HepG2 (cell line): ENCODE results near the gene CPSF4. TPM values are rescaled to one million over a fixed set of nuclear protein-coding genes. Genes with fewer than 3 reads are reported as not detected.

Experiments
- BRD4 ChIP-seq: sonication (generic); formaldehyde crosslinking; IDR thresholded peaks from 2 replicates; pipeline ENCODE4 v1.4.0; 2020; ENCODE audit warnings: missing genetic modification reagents
- DNMT3B ChIP-seq: conservative IDR thresholded peaks from 2 replicates; pipeline ENCODE4 v1.6.1; 2016; ENCODE audit warnings: missing biosample characterization, control low read depth
- EED ChIP-seq: sonication (generic); formaldehyde crosslinking; IDR thresholded peaks from 2 replicates; pipeline ENCODE4 v1.5.0; 2020; ENCODE audit warnings: mild to moderate bottlenecking, missing genetic modification reagents
- KAT2B ChIP-seq: fragments of 150-350 bp; IDR thresholded peaks from 2 replicates; pipeline ENCODE4 v1.6.1; 2014; ENCODE audit warnings: low read depth, low read length, borderline replicate concordance
- NCOA5 ChIP-seq: sonication (generic); formaldehyde crosslinking; IDR thresholded peaks from 2 replicates; pipeline ENCODE4 v1.4.0; 2020; ENCODE audit warnings: missing genetic modification reagents
- PHF5A ChIP-seq: IDR thresholded peaks from one replicate; pipeline ENCODE4 v1.6.1; 2018; ENCODE audit warnings: low read depth, missing genetic modification reagents; ENCODE audit not compliant: unreplicated experiment
- RXRB ChIP-seq: IDR thresholded peaks from 2 replicates; pipeline ENCODE4 v1.6.1; 2016; ENCODE audit warnings: borderline replicate concordance, missing genetic modification reagents, missing compliant biosample characterization
- SUZ12 ChIP-seq: fragments of 150-350 bp; IDR thresholded peaks from 2 replicates; pipeline ENCODE4 v1.6.1; 2014; ENCODE audit warnings: low read depth, low read length
- TAF15 ChIP-seq: fragments of 200-400 bp; formaldehyde crosslinking; IDR thresholded peaks from one replicate; pipeline ENCODE4 v1.6.1; 2018; ENCODE audit warnings: mild to moderate bottlenecking, low read depth, low read length; ENCODE audit not compliant: poor library complexity, severe bottlenecking
- WIZ ChIP-seq: sonication (generic); formaldehyde crosslinking; IDR thresholded peaks from 2 replicates; pipeline ENCODE4 v1.5.1; 2020; ENCODE audit warnings: mild to moderate bottlenecking, missing genetic modification reagents
- ZNF101 ChIP-seq: sonication (generic); formaldehyde crosslinking; IDR thresholded peaks from 2 replicates; pipeline ENCODE4 v1.4.0; 2020; ENCODE audit warnings: mild to moderate bottlenecking, low read depth, missing genetic modification reagents, borderline replicate concordance
- ZNF510 ChIP-seq: sonication (generic); formaldehyde crosslinking; IDR thresholded peaks from 2 replicates; pipeline ENCODE4 v1.4.0; 2020; ENCODE audit warnings: low read depth, mild to moderate bottlenecking, missing genetic modification reagents
- polyA plus RNA-seq, 8 experiments: library from polyadenylated mRNA; depleted of rRNA in 3 of 8; stranded (reverse) in 7 of 8; unstranded in 1 of 8; fragments of >200 nt; fragmentation: Illumina TruSeq in 4 of 8; extraction: Trizol in 4 of 8; gene quantifications; 2 replicates each; pipeline versions ENCODE4 v1.2.1 to v1.2.3, GENCODE V29; 2011 to 2016; ENCODE audit warnings: low read depth in 4 of 8, missing spikeins in 1 of 8, mixed read lengths in 1 of 8; ENCODE audit not compliant: insufficient read depth in 1 of 8
- total RNA-seq, 5 experiments: library from RNA; depleted of rRNA; stranded (reverse); fragments of >200 nt; fragmentation: Illumina TruSeq; extraction: Trizol; gene quantifications; 2 replicates each; pipeline ENCODE4 v1.2.3, GENCODE V29; 2016; ENCODE audit warnings: low read depth in 1 of 5
- TF ChIP-seq, protein P1 (sequence below): sonication (generic); formaldehyde crosslinking; IDR thresholded peaks from 2 replicates; pipeline ENCODE4 v1.4.0; 2020; ENCODE audit warnings: mild to moderate bottlenecking, missing genetic modification reagents
- TF ChIP-seq, protein P2 (sequence below): sonication (generic); formaldehyde crosslinking; IDR thresholded peaks from 2 replicates; pipeline ENCODE4 v1.4.0; 2020; ENCODE audit warnings: missing genetic modification reagents
- TF ChIP-seq, protein P3 (sequence below): fragments of 450-650 bp; IDR thresholded peaks from 2 replicates; pipeline ENCODE4 v1.6.1; 2017; ENCODE audit warnings: mild to moderate bottlenecking
- TF ChIP-seq, protein P4 (sequence below): IDR thresholded peaks from 2 replicates; pipeline ENCODE4 v1.6.1; 2016; ENCODE audit warnings: control low read depth
- TF ChIP-seq, protein P5 (sequence below): sonication (generic); formaldehyde crosslinking; IDR thresholded peaks from 2 replicates; pipeline ENCODE4 v1.5.0; 2020; ENCODE audit warnings: missing genetic modification reagents

The CPSF4 gene
- total and polyA plus RNA-seq, 2 of the 13 experiments (the other 11 are each of a cell fraction or from before 2014, with no cell fraction given) = 34.1 to 49.6 TPM

DNA sequence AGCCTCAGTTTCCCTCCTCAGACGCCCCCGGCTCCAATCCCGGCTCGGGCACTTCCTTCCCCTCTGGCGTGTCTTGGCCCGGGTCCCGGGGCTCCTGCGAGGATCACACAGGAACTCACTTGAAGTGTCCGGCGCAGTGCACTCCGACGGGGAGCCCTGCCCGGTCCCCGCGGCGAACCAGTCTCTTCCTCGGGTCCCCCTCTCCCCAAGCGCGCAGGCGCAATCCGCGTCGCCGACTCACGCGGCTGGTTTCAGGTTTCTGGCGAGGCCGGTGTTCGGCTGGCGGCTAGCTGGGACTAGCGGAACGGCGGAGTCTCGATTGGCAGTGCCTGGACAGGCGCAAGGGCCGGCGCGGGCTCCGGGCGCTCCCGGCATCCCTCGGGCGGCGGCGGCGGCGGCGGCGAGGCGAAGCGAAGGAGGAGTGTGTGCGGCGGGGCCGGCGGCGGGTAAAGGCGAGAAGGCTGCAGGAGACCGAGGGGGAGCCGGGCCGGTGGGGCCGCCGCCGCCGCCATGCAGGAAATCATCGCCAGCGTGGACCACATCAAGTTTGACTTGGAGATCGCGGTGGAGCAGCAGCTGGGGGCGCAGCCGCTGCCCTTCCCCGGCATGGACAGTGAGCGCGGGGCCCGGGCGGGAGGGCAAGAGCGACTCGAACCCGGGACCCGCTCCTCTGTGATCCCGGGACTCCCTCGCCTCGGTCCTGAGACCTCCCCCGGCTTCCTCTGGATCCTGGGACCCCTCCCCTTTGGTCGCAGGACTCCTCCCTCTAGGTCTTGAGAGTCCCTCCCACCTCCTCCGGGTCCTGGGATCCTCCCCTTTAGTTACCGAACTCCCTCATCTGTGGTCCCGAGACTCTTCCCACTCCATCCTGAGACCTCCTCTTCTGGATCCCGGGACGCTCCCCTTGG, at the start of gene CPSF4, which contains the start of gene PTCD1 (continued):
- TF ChIP-seq, protein P1, sequence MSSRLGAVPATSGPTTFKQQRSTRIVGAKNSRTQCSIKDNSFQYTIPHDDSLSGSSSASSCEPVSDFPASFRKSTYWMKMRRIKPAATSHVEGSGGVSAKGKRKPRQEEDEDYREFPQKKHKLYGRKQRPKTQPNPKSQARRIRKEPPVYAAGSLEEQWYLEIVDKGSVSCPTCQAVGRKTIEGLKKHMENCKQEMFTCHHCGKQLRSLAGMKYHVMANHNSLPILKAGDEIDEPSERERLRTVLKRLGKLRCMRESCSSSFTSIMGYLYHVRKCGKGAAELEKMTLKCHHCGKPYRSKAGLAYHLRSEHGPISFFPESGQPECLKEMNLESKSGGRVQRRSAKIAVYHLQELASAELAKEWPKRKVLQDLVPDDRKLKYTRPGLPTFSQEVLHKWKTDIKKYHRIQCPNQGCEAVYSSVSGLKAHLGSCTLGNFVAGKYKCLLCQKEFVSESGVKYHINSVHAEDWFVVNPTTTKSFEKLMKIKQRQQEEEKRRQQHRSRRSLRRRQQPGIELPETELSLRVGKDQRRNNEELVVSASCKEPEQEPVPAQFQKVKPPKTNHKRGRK (CRISPR knock-in tag) = no peak
- TF ChIP-seq SUZ12 (no peak), ZNF101 (CRISPR knock-in tag) (no peak), WIZ (CRISPR knock-in tag) (no peak; the same call in 1 of the 2 replicates), ZNF510 (CRISPR knock-in tag) (no peak), BRD4 (CRISPR knock-in tag) (no peak), PHF5A (CRISPR knock-in tag) (peak; percentile 96), NCOA5 (CRISPR knock-in tag) (no peak), RXRB (CRISPR knock-in tag) (peak; percentile 65), EED (CRISPR knock-in tag) (peak; percentile 62; the same call in 1 of the 2 replicates), DNMT3B (no peak), KAT2B (no peak), TAF15 (peak; percentile 61)
- TF ChIP-seq, protein P2, sequence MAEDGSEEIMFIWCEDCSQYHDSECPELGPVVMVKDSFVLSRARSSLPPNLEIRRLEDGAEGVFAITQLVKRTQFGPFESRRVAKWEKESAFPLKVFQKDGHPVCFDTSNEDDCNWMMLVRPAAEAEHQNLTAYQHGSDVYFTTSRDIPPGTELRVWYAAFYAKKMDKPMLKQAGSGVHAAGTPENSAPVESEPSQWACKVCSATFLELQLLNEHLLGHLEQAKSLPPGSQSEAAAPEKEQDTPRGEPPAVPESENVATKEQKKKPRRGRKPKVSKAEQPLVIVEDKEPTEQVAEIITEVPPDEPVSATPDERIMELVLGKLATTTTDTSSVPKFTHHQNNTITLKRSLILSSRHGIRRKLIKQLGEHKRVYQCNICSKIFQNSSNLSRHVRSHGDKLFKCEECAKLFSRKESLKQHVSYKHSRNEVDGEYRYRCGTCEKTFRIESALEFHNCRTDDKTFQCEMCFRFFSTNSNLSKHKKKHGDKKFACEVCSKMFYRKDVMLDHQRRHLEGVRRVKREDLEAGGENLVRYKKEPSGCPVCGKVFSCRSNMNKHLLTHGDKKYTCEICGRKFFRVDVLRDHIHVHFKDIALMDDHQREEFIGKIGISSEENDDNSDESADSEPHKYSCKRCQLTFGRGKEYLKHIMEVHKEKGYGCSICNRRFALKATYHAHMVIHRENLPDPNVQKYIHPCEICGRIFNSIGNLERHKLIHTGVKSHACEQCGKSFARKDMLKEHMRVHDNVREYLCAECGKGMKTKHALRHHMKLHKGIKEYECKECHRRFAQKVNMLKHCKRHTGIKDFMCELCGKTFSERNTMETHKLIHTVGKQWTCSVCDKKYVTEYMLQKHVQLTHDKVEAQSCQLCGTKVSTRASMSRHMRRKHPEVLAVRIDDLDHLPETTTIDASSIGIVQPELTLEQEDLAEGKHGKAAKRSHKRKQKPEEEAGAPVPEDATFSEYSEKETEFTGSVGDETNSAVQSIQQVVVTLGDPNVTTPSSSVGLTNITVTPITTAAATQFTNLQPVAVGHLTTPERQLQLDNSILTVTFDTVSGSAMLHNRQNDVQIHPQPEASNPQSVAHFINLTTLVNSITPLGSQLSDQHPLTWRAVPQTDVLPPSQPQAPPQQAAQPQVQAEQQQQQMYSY = no peak
- TF ChIP-seq, protein P3, sequence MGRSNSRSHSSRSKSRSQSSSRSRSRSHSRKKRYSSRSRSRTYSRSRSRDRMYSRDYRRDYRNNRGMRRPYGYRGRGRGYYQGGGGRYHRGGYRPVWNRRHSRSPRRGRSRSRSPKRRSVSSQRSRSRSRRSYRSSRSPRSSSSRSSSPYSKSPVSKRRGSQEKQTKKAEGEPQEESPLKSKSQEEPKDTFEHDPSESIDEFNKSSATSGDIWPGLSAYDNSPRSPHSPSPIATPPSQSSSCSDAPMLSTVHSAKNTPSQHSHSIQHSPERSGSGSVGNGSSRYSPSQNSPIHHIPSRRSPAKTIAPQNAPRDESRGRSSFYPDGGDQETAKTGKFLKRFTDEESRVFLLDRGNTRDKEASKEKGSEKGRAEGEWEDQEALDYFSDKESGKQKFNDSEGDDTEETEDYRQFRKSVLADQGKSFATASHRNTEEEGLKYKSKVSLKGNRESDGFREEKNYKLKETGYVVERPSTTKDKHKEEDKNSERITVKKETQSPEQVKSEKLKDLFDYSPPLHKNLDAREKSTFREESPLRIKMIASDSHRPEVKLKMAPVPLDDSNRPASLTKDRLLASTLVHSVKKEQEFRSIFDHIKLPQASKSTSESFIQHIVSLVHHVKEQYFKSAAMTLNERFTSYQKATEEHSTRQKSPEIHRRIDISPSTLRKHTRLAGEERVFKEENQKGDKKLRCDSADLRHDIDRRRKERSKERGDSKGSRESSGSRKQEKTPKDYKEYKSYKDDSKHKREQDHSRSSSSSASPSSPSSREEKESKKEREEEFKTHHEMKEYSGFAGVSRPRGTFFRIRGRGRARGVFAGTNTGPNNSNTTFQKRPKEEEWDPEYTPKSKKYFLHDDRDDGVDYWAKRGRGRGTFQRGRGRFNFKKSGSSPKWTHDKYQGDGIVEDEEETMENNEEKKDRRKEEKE = no peak
- TF ChIP-seq, protein P4, sequence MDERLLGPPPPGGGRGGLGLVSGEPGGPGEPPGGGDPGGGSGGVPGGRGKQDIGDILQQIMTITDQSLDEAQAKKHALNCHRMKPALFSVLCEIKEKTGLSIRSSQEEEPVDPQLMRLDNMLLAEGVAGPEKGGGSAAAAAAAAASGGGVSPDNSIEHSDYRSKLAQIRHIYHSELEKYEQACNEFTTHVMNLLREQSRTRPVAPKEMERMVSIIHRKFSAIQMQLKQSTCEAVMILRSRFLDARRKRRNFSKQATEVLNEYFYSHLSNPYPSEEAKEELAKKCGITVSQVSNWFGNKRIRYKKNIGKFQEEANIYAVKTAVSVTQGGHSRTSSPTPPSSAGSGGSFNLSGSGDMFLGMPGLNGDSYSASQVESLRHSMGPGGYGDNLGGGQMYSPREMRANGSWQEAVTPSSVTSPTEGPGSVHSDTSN (CRISPR knock-in tag) = no peak
- TF ChIP-seq, protein P5, sequence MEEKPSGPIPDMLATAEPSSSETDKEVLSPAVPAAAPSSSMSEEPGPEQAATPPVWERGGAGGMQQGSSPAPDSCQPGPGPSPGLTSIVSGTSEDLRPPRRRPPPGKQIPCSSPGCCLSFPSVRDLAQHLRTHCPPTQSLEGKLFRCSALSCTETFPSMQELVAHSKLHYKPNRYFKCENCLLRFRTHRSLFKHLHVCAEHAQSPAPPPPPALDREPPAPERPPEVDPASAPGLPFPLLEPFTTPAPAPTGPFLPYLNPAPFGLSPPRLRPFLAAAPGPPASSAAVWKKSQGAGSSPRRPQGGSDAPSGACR = 0 out of 2 replicates have a peak, but pooled peaks have one; percentile 42
